ENCODE measurements around the gene DAP3.
"Not testable (repeated sequence)": the region's sequence is repeated elsewhere in the genome, so short reads cannot be mapped to it uniquely, and the experiment has no call there.

Gene DAP3

DNA sequence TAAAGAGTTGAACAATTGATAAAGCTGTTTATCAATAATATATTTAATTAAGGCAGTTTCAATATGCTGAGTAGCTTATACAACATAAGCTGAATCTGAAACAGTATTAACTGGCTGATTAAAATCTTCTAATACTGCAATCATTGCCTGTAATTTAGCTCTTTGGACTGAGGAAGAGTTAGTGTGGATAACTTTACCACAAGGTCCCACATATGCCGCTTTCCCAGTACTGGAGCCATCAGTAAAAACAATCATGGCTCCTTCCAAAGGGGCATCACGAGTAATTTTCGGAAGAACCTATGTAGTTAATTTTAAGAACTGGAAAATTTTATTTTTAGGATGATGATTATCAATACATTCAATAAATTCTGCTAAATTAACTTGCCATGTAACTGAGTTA is 6.7 kb downstream of the DAP3 start:
- no peak for DNase-seq (ENCODE audit: extremely low spot score)
- CTCF ChIA-PET: no interaction called here
- TF ChIP-seq LEF1 (IDR thresholded peaks at IDR 0.05; ENCODE audit: borderline replicate concordance): no peak
- no peak for TF ChIP-seq NFRKB (IDR thresholded peaks at IDR 0.05)
- no peak for TF ChIP-seq BHLHE40 (IDR thresholded peaks at IDR 0.05; ENCODE audit: borderline replicate concordance)
- no peak for TF ChIP-seq ARNT (IDR thresholded peaks at IDR 0.05)
- TF ChIP-seq FOXK2 (IDR thresholded peaks at IDR 0.05): no peak
- TF ChIP-seq FOXA1 (IDR thresholded peaks at IDR 0.05): no peak
- no peak for TF ChIP-seq TARDBP (IDR thresholded peaks at IDR 0.05)
- POLR2A ChIA-PET: interaction anchor here (1.1 kb wide), 1 partner anchor 50 kb away, joined by 4 read pairs; no protein-coding TSS in a partner anchor

GRCh38 chr1:155696524-155696923 is 7.6 kb downstream of the DAP3 start:
- POLR2A ChIA-PET: interaction anchor here (1.1 kb wide), 1 partner anchor 49 kb away, joined by 4 read pairs; no protein-coding TSS in a partner anchor
- no peak for TF ChIP-seq LEF1 (IDR thresholded peaks at IDR 0.05; ENCODE audit: borderline replicate concordance)
- TF ChIP-seq ARNT (IDR thresholded peaks at IDR 0.05): no peak
- no peak for TF ChIP-seq CTBP1 (IDR thresholded peaks at IDR 0.05; ENCODE audit: borderline replicate concordance)
- no peak for TF ChIP-seq NFRKB (IDR thresholded peaks at IDR 0.05)
- TF ChIP-seq ZNF384 (IDR thresholded peaks at IDR 0.05): no peak
- TF ChIP-seq ELF4 (IDR thresholded peaks at IDR 0.05): no peak
- TF ChIP-seq L3MBTL2 (conservative IDR thresholded peaks at IDR 0.05): no peak
- no peak for DNase-seq (ENCODE audit: extremely low spot score)
- CTCF ChIA-PET: no interaction called here

DNA sequence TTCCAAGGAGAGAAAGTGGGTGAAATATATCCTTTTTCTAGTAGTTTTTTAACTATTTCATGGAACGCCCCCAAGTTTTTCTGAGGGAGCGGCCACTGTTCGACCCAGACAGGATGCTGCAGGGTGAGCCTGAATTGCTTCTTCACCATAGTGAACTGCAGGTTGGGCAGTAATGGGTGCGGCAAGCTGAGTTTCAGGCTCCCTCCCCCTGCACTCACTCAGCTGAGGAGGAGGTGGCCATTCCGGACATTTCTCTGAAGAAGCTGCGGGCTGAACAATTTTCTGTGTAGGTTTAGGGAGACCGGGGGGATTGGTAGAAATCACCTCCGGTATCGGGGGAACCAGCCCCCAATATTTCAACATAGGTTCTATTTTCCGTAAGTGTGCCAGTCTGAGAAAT is 8.2 kb downstream of the DAP3 start:
- ChIA-PET POLR2A (no interaction called here), CTCF (no interaction called here)
- peak; percentile 25 for DNase-seq (ENCODE audit: extremely low spot score)
- TF ChIP-seq ARNT (IDR thresholded peaks at IDR 0.05) (no peak), SUZ12 (IDR thresholded peaks at IDR 0.05) (no peak), FOXM1 (IDR thresholded peaks at IDR 0.05; ENCODE audit: borderline replicate concordance) (no peak), ELF4 (IDR thresholded peaks at IDR 0.05) (no peak), LEF1 (IDR thresholded peaks at IDR 0.05; ENCODE audit: borderline replicate concordance) (no peak), FOXK2 (IDR thresholded peaks at IDR 0.05) (no peak), NFRKB (IDR thresholded peaks at IDR 0.05) (no peak), HDGF (IDR thresholded peaks at IDR 0.05; ENCODE audit: borderline replicate concordance) (no peak)

- POLR2A ChIA-PET; DNase-seq (ENCODE audit: extremely low spot score); CTCF ChIA-PET: not testable (repeated sequence)
Measured at GRCh38 chr1:155697616-155698015, 8.7 kb downstream of the DAP3 start.

DNA sequence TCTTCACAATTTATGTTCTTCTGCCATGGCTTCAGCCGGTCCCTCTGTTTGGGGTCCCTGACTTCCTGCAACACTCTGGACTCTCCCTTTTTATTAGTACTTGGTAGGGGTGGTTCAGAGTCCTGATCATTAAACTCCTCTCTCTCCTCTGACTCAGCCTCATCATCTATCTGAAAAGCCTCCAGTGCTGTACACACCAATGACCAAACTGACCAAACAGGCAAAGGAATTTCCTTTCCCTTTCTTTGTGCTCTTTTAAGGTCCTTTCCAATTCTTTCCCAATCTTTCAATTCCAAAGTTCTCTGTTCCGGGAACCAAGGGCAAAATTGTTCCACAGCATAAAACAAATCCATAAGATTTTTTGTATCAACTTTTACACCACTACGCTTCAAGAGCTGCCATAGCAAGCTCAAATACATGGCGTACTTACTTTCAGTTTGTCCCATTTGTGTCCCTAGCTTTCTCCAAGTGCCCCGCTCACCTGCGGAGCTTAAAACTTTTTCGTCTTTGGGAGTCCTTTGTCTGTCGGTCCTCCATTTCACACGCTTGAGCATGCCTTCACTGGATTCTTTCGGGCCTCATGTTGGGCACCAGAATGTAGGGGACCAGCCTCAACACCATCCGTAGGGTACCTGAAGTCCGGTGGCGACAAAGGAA is 9.6 kb downstream of the DAP3 start:
- CTCF ChIA-PET: no interaction called here
- DNase-seq (ENCODE audit: extremely low spot score): no peak
- TF ChIP-seq NFRKB (IDR thresholded peaks at IDR 0.05): no peak
- TF ChIP-seq ARNT (IDR thresholded peaks at IDR 0.05): no peak
- TF ChIP-seq CTBP1 (IDR thresholded peaks at IDR 0.05; ENCODE audit: borderline replicate concordance): no peak
- TF ChIP-seq TARDBP (IDR thresholded peaks at IDR 0.05): no peak
- TF ChIP-seq ZNF384 (IDR thresholded peaks at IDR 0.05): no peak
- TF ChIP-seq FOXK2 (IDR thresholded peaks at IDR 0.05): no peak
- no peak for TF ChIP-seq HDGF (IDR thresholded peaks at IDR 0.05; ENCODE audit: borderline replicate concordance)
- TF ChIP-seq FOXM1 (IDR thresholded peaks at IDR 0.05; ENCODE audit: borderline replicate concordance): no peak
- no peak for TF ChIP-seq SUZ12 (IDR thresholded peaks at IDR 0.05)
- TF ChIP-seq, protein P1, sequence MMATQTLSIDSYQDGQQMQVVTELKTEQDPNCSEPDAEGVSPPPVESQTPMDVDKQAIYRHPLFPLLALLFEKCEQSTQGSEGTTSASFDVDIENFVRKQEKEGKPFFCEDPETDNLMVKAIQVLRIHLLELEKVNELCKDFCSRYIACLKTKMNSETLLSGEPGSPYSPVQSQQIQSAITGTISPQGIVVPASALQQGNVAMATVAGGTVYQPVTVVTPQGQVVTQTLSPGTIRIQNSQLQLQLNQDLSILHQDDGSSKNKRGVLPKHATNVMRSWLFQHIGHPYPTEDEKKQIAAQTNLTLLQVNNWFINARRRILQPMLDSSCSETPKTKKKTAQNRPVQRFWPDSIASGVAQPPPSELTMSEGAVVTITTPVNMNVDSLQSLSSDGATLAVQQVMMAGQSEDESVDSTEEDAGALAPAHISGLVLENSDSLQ (IDR thresholded peaks at IDR 0.05): no peak
- no peak for TF ChIP-seq L3MBTL2 (conservative IDR thresholded peaks at IDR 0.05)
- TF ChIP-seq LEF1 (IDR thresholded peaks at IDR 0.05; ENCODE audit: borderline replicate concordance): no peak
- TF ChIP-seq SP1 (IDR thresholded peaks at IDR 0.05): no peak
- TF ChIP-seq FOXA1 (IDR thresholded peaks at IDR 0.05): no peak
- no peak for TF ChIP-seq ELF4 (IDR thresholded peaks at IDR 0.05)
- no peak for TF ChIP-seq BHLHE40 (IDR thresholded peaks at IDR 0.05; ENCODE audit: borderline replicate concordance)
- POLR2A ChIA-PET: no interaction called here

GRCh38 chr1:155699062-155699461 is 10.2 kb downstream of the DAP3 start:
- CTCF ChIA-PET; DNase-seq (ENCODE audit: extremely low spot score); POLR2A ChIA-PET: not testable (repeated sequence)

GRCh38 chr1:155701675-155702074 is 12.8 kb downstream of the DAP3 start:
- CTCF ChIA-PET; POLR2A ChIA-PET; DNase-seq (ENCODE audit: extremely low spot score): not testable (repeated sequence)

DNA sequence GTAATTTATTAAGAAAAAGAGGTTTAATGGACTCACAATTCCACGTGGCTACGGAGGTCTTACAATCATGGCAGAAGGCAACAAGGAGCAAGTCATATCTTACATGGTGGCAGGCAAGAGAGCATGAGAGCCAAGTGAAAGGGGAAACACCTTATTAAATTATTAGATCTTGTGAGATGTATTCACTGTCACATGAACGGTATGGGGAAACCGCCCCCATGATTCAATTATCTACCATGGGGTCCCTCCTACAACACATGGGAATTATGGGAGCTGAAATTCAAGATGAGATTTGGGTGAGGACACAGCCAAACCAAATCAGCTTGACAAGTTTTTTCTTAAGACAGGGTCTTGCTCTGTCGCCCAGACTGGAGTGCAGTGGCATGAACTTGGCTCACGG is 14.3 kb downstream of the DAP3 start:
- TF ChIP-seq FOXA1 (IDR thresholded peaks at IDR 0.05) (no peak), FOXM1 (IDR thresholded peaks at IDR 0.05; ENCODE audit: borderline replicate concordance) (no peak), FOXK2 (IDR thresholded peaks at IDR 0.05) (no peak), ZNF384 (IDR thresholded peaks at IDR 0.05) (no peak), ELF4 (IDR thresholded peaks at IDR 0.05) (no peak), HDGF (IDR thresholded peaks at IDR 0.05; ENCODE audit: borderline replicate concordance) (no peak), TARDBP (IDR thresholded peaks at IDR 0.05) (no peak), LEF1 (IDR thresholded peaks at IDR 0.05; ENCODE audit: borderline replicate concordance) (no peak), NFRKB (IDR thresholded peaks at IDR 0.05) (no peak), SP1 (IDR thresholded peaks at IDR 0.05) (no peak), BHLHE40 (IDR thresholded peaks at IDR 0.05; ENCODE audit: borderline replicate concordance) (no peak), L3MBTL2 (conservative IDR thresholded peaks at IDR 0.05) (no peak)
- TF ChIP-seq, protein P1 (IDR thresholded peaks at IDR 0.05): no peak
- ChIA-PET CTCF (no interaction called here), POLR2A (no interaction called here)
- no peak for DNase-seq (ENCODE audit: extremely low spot score)

DNA sequence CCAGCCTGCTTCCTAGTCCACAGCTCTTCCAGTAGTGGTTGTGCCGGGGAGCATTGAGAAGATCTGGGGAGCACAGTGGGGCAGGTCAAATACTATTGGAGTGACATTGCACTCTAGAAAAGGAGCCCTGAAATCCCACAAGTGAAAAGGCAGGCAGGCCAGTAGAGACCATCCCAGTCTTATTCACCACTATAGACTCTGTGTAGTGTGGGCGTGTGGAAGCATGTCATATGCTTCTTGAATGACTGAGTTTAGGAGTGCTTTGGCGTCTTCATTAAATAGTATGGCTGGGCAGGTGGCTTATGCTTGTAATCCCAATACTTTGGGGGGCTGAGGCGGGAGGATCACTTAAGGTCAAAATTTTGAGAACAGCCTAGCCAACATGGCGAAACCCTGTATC is 15.5 kb downstream of the DAP3 start:
- DNase-seq (ENCODE audit: extremely low spot score); CTCF ChIA-PET; POLR2A ChIA-PET: not testable (repeated sequence)
